SK-N-SH (cell line): ENCODE measurements around the gene KCND3. TPM values are rescaled to one million over a fixed set of nuclear protein-coding genes. Genes with fewer than 3 reads are reported as not detected.

ENCODE experiments used
- CTCF ChIA-PET: fragments of 300-600, 350-600 bp; formaldehyde crosslinking; extraction: SDS; loops from one replicate; lab custom pipeline; 2021; lab: Yijun Ruan, JAX
- POLR2A ChIA-PET: fragments of 350-600 bp; sonication (Branson Sonifier 250); formaldehyde crosslinking; extraction: SDS; loops from one replicate; lab custom pipeline; 2020; ENCODE audit warnings: antibody characterized with exemption, inconsistent platforms; lab: Yijun Ruan, JAX
- DNase-seq: peaks from one replicate; pipeline ENCODE4 v3.0.0; 2012
- H2AFZ ChIP-seq: fragments of 200-600 bp; sonication (generic); 2 replicates; pipeline ENCODE4 v1.8.1; 2016; ENCODE audit warnings: antibody characterized with exemption, mild to moderate bottlenecking, low read depth
- H3F3A ChIP-seq: fragments of 200-600 bp; sonication (generic); replicated peaks from 2 replicates; pipeline ENCODE3; 2016; ENCODE audit warnings: antibody characterized with exemption, mild to moderate bottlenecking; ENCODE audit not compliant: insufficient read depth
- H3K27ac ChIP-seq, 2 experiments: fragments of 200-500 bp in 1 of 2; fragments of 200-600 bp in 1 of 2; sonication (Bioruptor generic) in 1 of 2; sonication (generic), shearing (Covaris generic) in 1 of 2; 2 replicates each; pipeline versions ENCODE4 v1.5.1 to v1.6.1; 2014 to 2016; ENCODE audit warnings: low read depth in 2 of 2, inconsistent platforms in 1 of 2, low read length in 1 of 2, mild to moderate bottlenecking in 1 of 2, mixed read lengths in 1 of 2
- H3K27me3 ChIP-seq: fragments of 200-600 bp; sonication (generic), shearing (Covaris generic); 2 replicates; pipeline ENCODE4 v1.6.1; 2016; ENCODE audit warnings: mixed run types; ENCODE audit not compliant: insufficient read depth
- H3K36me3 ChIP-seq, 2 experiments: fragments of 200-500 bp in 1 of 2; fragments of 200-600 bp in 1 of 2; sonication (Bioruptor generic) in 1 of 2; sonication (generic) in 1 of 2; replicated peaks in 1 of 2; 2 replicates each; pipeline versions ENCODE3 to v1.5.1; 2014 to 2016; ENCODE audit warnings: low read length in 1 of 2, mild to moderate bottlenecking in 1 of 2; ENCODE audit not compliant: insufficient read depth in 2 of 2, control insufficient read depth in 1 of 2
- H3K4me1 ChIP-seq, 2 experiments: fragments of 200-500 bp in 1 of 2; fragments of 200-600 bp in 1 of 2; sonication (Bioruptor generic) in 1 of 2; sonication (generic), shearing (Covaris generic) in 1 of 2; 2 replicates each; pipeline versions ENCODE4 v1.5.1 to v1.6.1; 2014 to 2016; ENCODE audit warnings: low read depth in 1 of 2, low read length in 1 of 2, mixed run types in 1 of 2; ENCODE audit not compliant: insufficient read depth in 2 of 2, control insufficient read depth in 1 of 2
- H3K4me2 ChIP-seq: fragments of 200-600 bp; sonication (generic), shearing (Covaris generic); 2 replicates; pipeline ENCODE4 v1.6.1; 2017; ENCODE audit warnings: mixed run types
- H3K4me3 ChIP-seq, 2 experiments: fragments of 200-500 bp in 1 of 2; fragments of 200-600 bp in 1 of 2; sonication (Bioruptor generic) in 1 of 2; sonication (generic), shearing (Covaris generic) in 1 of 2; 2 replicates each; pipeline versions ENCODE4 v1.5.1 to v1.8.1; 2014 to 2016; ENCODE audit warnings: low read depth in 2 of 2, inconsistent platforms in 1 of 2, low read length in 1 of 2, mild to moderate bottlenecking in 1 of 2, mixed read lengths in 1 of 2, moderate library complexity in 1 of 2
- H3K79me2 ChIP-seq: fragments of 200-600 bp; sonication (generic); 2 replicates; pipeline ENCODE4 v1.8.1; 2017; ENCODE audit warnings: mild to moderate bottlenecking; ENCODE audit not compliant: insufficient read depth
- H3K9ac ChIP-seq: fragments of 200-600 bp; sonication (generic); 2 replicates; pipeline ENCODE4 v1.6.1; 2017; ENCODE audit warnings: mixed run types
- H3K9me2 ChIP-seq: fragments of 200-600 bp; sonication (generic); 2 replicates; pipeline ENCODE4 v1.6.1; 2017; ENCODE audit warnings: mixed run types
- H3K9me3 ChIP-seq: fragments of 200-600 bp; sonication (generic); 2 replicates; pipeline ENCODE4 v1.6.1; 2017; ENCODE audit warnings: mixed run types, mild to moderate bottlenecking, moderate library complexity
- H4K20me1 ChIP-seq: fragments of 200-600 bp; sonication (generic); 2 replicates; pipeline ENCODE4 v1.6.1; 2017; ENCODE audit warnings: mild to moderate bottlenecking, mixed run types; ENCODE audit not compliant: insufficient read depth
- CHD2 ChIP-seq: fragments of 150-350 bp; IDR thresholded peaks from 2 replicates; pipeline ENCODE4 v1.6.1; 2018; ENCODE audit warnings: low read length; ENCODE audit not compliant: partially characterized antibody
- ELF1 ChIP-seq: IDR thresholded peaks from 2 replicates; pipeline ENCODE4 v1.4.0; 2012
- FOSL2 ChIP-seq: IDR thresholded peaks from 2 replicates; pipeline ENCODE4 v1.4.0; 2012; ENCODE audit warnings: low read depth, mild to moderate bottlenecking, moderate library complexity, borderline replicate concordance
- GATA2 ChIP-seq: sonication (generic); formaldehyde crosslinking; IDR thresholded peaks from 2 replicates; pipeline ENCODE4 v1.5.0; 2020; ENCODE audit warnings: mild to moderate bottlenecking, missing genetic modification reagents
- JUND ChIP-seq: IDR thresholded peaks from 2 replicates; pipeline ENCODE4 v1.4.0; 2012
- NRF1 ChIP-seq: IDR thresholded peaks from 2 replicates; pipeline ENCODE4 v1.6.1; 2012; ENCODE audit warnings: low read depth, mild to moderate bottlenecking, low read length
- RCOR1 ChIP-seq: fragments of 150-350 bp; IDR thresholded peaks from 2 replicates; pipeline ENCODE4 v1.6.1; 2017; ENCODE audit warnings: antibody characterized with exemption, low read length
- SIN3A ChIP-seq: IDR thresholded peaks from 2 replicates; pipeline ENCODE4 v1.6.1; 2012; ENCODE audit warnings: low read depth, mild to moderate bottlenecking, low read length, moderate library complexity, borderline replicate concordance
- SMC3 ChIP-seq: IDR thresholded peaks from 2 replicates; pipeline ENCODE4 v1.6.1; 2012; ENCODE audit warnings: low read depth, low read length, improper control_type of control experiment
- TAF1 ChIP-seq: IDR thresholded peaks from 2 replicates; pipeline ENCODE4 v1.6.1; 2012; ENCODE audit warnings: low read depth, mild to moderate bottlenecking, low read length, moderate library complexity, borderline replicate concordance
- TEAD4 ChIP-seq: IDR thresholded peaks from 2 replicates; pipeline ENCODE4 v1.4.0; 2012; ENCODE audit warnings: mild to moderate bottlenecking, borderline replicate concordance; ENCODE audit not compliant: insufficient read depth
- YY1 ChIP-seq: IDR thresholded peaks from 2 replicates; pipeline ENCODE4 v1.4.0; 2012; ENCODE audit warnings: low read depth, mild to moderate bottlenecking
- WGBS: methylation state at CpG from one replicate; pipeline ENCODE4 v1.1.6; 2017; ENCODE audit warnings: low lambda C conversion rate; 5-methylcytosine and 5-hydroxymethylcytosine counted together
- polyA plus RNA-seq, 3 experiments: library from polyadenylated mRNA; depleted of rRNA; stranded (reverse); fragments of >200 nt; gene quantifications; 2 replicates each; pipeline ENCODE4 v1.2.3, GENCODE V29; 2012
- TF ChIP-seq, protein P1 (sequence below): IDR thresholded peaks from 2 replicates; pipeline ENCODE4 v1.6.1; 2012; ENCODE audit warnings: mild to moderate bottlenecking, low read depth, low read length, moderate library complexity
- TF ChIP-seq, protein P2 (sequence below): fragments of 150-350 bp; IDR thresholded peaks from 2 replicates; pipeline ENCODE4 v1.6.1; 2017; ENCODE audit warnings: antibody characterized with exemption, low read length, low read depth, borderline replicate concordance
- TF ChIP-seq, protein P3 (sequence below): IDR thresholded peaks from 2 replicates; pipeline ENCODE4; 2012

KCND3 gene
- polyA plus RNA-seq, 1 of the 3 experiments (the other 2 are of a cell fraction): not detected

DNA sequence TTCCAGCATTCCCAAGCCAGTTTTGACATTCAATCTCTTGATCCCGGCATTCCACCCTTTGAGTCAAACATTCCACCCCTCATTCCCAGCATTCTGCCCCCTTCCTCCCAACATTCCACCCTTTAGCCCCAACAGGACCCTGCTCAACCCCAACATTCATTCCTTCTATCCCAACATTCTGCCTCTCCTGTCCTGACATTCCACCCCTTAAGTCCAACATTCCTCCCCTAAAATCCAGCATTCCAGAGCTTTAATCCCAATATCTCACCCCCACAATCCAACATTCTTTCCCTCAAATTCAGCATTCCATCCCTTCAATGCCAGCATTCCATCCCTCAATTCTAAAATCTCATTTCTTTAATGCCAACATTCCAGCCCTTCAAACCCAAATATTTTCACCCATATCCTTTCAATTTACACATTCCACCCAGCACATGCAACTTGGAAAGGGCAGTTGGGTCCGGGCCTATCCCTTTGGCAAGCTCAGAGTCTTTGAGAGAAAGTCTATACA lies 210.9 kb downstream of the KCND3 start:
- H2AFZ ChIP-seq: no peak overlapping the region
- H3K4me3 ChIP-seq: no peak overlapping the region
- CTCF ChIA-PET: interaction anchor here (1.0 to 2.4 kb wide), 2 partner anchors 10 to 212 kb away, joined by 3 to 19 read pairs; no protein-coding TSS in a partner anchor
- H3K9me2 ChIP-seq: no peaks in the 10 kb centered on the region
- no peaks in the 10 kb centered on the region for H3K4me1 ChIP-seq
- POLR2A ChIA-PET: no interaction called here
- no peak overlapping the region for H3K4me2 ChIP-seq
- H3K27ac ChIP-seq: no peak overlapping the region
- no peak overlapping the region for H3K9ac ChIP-seq
- 36% methylated on average over 2 of the region's 2 CpGs for WGBS
- no peaks in the 10 kb centered on the region for H3K27me3 ChIP-seq
- DNase-seq: no peak
- H3F3A ChIP-seq: no peaks in the 10 kb centered on the region
- H4K20me1 ChIP-seq: no peaks in the 10 kb centered on the region
- TF ChIP-seq YY1 (no peak), RCOR1 (no peak), CHD2 (no peak), SMC3 (no peak), NRF1 (no peak), TAF1 (no peak), ELF1 (no peak), FOSL2 (no peak), GATA2 (CRISPR knock-in tag) (no peak), TEAD4 (no peak), SIN3A (no peak), JUND (no peak)
- TF ChIP-seq, protein P1, sequence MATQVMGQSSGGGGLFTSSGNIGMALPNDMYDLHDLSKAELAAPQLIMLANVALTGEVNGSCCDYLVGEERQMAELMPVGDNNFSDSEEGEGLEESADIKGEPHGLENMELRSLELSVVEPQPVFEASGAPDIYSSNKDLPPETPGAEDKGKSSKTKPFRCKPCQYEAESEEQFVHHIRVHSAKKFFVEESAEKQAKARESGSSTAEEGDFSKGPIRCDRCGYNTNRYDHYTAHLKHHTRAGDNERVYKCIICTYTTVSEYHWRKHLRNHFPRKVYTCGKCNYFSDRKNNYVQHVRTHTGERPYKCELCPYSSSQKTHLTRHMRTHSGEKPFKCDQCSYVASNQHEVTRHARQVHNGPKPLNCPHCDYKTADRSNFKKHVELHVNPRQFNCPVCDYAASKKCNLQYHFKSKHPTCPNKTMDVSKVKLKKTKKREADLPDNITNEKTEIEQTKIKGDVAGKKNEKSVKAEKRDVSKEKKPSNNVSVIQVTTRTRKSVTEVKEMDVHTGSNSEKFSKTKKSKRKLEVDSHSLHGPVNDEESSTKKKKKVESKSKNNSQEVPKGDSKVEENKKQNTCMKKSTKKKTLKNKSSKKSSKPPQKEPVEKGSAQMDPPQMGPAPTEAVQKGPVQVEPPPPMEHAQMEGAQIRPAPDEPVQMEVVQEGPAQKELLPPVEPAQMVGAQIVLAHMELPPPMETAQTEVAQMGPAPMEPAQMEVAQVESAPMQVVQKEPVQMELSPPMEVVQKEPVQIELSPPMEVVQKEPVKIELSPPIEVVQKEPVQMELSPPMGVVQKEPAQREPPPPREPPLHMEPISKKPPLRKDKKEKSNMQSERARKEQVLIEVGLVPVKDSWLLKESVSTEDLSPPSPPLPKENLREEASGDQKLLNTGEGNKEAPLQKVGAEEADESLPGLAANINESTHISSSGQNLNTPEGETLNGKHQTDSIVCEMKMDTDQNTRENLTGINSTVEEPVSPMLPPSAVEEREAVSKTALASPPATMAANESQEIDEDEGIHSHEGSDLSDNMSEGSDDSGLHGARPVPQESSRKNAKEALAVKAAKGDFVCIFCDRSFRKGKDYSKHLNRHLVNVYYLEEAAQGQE: no peak
- TF ChIP-seq, protein P2, sequence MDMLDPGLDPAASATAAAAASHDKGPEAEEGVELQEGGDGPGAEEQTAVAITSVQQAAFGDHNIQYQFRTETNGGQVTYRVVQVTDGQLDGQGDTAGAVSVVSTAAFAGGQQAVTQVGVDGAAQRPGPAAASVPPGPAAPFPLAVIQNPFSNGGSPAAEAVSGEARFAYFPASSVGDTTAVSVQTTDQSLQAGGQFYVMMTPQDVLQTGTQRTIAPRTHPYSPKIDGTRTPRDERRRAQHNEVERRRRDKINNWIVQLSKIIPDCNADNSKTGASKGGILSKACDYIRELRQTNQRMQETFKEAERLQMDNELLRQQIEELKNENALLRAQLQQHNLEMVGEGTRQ: no peak
- TF ChIP-seq, protein P3, sequence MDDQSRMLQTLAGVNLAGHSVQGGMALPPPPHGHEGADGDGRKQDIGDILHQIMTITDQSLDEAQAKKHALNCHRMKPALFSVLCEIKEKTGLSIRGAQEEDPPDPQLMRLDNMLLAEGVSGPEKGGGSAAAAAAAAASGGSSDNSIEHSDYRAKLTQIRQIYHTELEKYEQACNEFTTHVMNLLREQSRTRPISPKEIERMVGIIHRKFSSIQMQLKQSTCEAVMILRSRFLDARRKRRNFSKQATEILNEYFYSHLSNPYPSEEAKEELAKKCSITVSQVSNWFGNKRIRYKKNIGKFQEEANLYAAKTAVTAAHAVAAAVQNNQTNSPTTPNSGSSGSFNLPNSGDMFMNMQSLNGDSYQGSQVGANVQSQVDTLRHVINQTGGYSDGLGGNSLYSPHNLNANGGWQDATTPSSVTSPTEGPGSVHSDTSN: no peak
- TF ChIP-seq, all 33 proteins: peak for 0
- H3K9me3 ChIP-seq: no peaks in the 10 kb centered on the region
- H3K79me2 ChIP-seq: no peaks in the 10 kb centered on the region
- no peaks in the 10 kb centered on the region for H3K36me3 ChIP-seq
